Stimulated activated CD8-positive, alpha-beta memory T cell treated with anti-CD3 and anti-CD28 coated beads, Interleukin-12 subunit alpha, Interleukin-12 subunit beta, amount 100 ng/mL, for 4 hours (primary cell): Measurements from ENCODE around the gene ZNF385D.
"Not testable (repeated sequence)": the region's sequence is repeated elsewhere in the genome, so short reads cannot be mapped to it uniquely, and the experiment has no call there.

Experiments used
- DNase-seq: peaks from one replicate; pipeline ENCODE4 v3.0.0-alpha.2; 2020; ENCODE audit warnings: low read depth

Gene ZNF385D

DNA sequence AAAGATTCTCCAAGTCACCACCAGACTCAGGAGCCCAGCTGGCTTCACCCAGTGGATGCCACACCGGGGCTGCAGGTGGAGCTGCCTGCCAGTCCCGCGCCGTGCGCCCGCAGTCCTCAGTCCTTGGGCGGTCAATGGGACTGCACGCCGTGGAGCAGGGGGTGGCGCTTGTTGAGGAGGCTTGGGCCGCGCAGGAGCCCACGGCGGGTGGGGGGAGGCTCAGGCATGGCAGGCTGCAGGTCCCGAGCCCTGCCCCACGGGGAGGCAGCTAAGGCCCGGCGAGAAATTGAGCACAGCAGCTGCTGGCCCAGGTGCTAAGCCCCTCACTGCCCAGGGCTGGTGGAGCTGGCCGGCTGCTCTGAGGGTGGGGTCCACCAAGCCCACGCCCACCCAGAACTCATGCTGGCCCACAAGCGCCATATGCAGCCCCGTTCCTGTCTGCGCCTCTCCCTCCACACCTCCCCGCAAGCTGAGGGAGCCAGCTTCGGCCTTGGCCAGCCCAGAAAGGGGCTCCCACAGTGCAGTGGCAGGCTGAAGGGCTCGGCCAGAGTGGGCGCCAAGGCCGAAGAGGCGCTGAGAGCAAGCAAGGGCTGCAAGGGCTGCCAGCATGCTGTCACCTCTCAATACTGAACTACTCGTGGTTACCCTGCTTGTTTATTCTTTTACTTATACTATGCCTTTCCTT lies 363.7 kb downstream of the ZNF385D start:
- DNase-seq: not testable (repeated sequence)

DNA sequence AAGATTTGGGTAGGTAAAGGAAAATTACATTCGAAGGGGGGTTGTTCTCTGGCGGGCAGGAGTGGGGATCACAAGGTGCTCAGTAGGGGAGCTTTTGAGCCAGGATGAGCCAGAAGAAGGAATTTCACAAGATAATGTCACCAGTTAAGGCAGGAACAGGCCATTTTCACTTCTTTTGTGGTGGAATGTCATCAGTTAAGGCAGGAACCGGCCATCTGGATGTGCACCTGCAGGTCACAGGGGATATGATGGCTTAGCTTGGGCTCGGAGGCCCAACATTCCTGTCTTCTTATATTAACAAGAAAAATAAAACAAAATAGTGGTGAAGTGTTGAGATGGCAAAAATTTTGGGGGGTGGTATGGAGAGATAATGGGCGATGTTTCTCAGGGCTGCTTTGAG lies 373.0 kb downstream of the ZNF385D start:
- not testable (repeated sequence) for DNase-seq

DNA sequence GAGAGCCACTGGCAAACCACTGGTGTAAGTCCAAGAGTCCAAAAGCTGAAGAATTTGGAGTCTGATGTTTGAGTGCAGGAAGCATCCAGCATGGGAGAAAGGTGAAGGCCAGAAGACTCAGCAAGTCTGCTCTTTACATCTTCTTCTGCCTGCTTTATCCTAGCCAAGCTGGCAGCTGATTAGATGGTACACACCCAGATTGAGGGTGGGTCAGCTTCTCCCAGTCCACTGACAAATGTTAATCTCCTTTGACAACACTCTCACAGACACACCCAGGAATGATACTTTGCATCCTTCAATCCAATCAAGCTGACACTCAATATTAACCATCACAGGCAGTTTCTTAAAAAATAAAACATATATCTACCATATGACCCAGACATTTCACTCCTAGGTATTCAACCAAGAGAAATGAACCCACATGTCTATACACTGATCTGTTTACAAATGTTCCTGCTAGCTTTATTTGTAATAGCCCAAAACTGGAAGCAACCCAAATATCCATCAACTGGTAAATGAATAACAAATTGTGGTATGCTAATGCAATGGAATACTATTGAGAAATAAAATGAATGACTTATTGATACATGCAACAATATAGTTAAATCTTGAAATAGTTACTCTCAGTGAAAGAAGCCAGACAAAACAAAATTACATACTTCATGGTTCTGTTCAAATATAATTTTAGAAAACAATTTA lies 373.8 kb downstream of the ZNF385D start:
- DNase-seq: no peak

GRCh38 chr3:21372316-21372715 lies 378.7 kb downstream of the ZNF385D start:
- DNase-seq: no peak
